AG10803 (cell line): ENCODE measurements around the gene SRCIN1.

Experiments
- DNase-seq: peaks from one replicate; pipeline ENCODE4 v3.0.0; 2010; ENCODE audit warnings: low read depth
- H3K4me3 ChIP-seq: 2 replicates; pipeline ENCODE4 v1.5.1; 2011; ENCODE audit warnings: mild to moderate bottlenecking, low read length, control low read depth
- CTCF ChIP-seq: conservative IDR thresholded peaks from 2 replicates; pipeline ENCODE4 v1.5.1; 2011; ENCODE audit warnings: mild to moderate bottlenecking, low read length, control low read depth, inconsistent platforms

The SRCIN1 gene

GRCh38 chr17:38557396-38557795 lies 48.4 kb downstream of the SRCIN1 start:
- peak overlapping the region; percentile 57 for H3K4me3 ChIP-seq
- no peak for DNase-seq
- TF ChIP-seq CTCF: no peak

GRCh38 chr17:38556239-38556638 lies 49.5 kb downstream of the SRCIN1 start:
- no peak for DNase-seq
- no peak overlapping the region for H3K4me3 ChIP-seq
- TF ChIP-seq CTCF: no peak

GRCh38 chr17:38554430-38555350 lies 51.1 kb downstream of the SRCIN1 start:
- DNase-seq: no peak
- TF ChIP-seq CTCF: no peak
- no peak overlapping the region for H3K4me3 ChIP-seq

GRCh38 chr17:38552343-38552742 lies 53.4 kb downstream of the SRCIN1 start:
- no peak for DNase-seq
- TF ChIP-seq CTCF: no peak
- H3K4me3 ChIP-seq: no peak overlapping the region

GRCh38 chr17:38551121-38551520 lies 54.6 kb downstream of the SRCIN1 start:
- no peak for TF ChIP-seq CTCF
- no peak overlapping the region for H3K4me3 ChIP-seq
- no peak for DNase-seq

GRCh38 chr17:38550661-38551060 lies 55.1 kb downstream of the SRCIN1 start:
- no peak for TF ChIP-seq CTCF
- DNase-seq: peak; percentile 55
- no peak overlapping the region for H3K4me3 ChIP-seq

GRCh38 chr17:38549285-38549684 lies 56.5 kb downstream of the SRCIN1 start:
- no peak overlapping the region for H3K4me3 ChIP-seq
- TF ChIP-seq CTCF: no peak
- DNase-seq: no peak
